ENCODE results near the gene SRSF7.
A peak's percentile ranks its signal among the peaks of the same experiment; 100 is the strongest.

Gene SRSF7

DNA sequence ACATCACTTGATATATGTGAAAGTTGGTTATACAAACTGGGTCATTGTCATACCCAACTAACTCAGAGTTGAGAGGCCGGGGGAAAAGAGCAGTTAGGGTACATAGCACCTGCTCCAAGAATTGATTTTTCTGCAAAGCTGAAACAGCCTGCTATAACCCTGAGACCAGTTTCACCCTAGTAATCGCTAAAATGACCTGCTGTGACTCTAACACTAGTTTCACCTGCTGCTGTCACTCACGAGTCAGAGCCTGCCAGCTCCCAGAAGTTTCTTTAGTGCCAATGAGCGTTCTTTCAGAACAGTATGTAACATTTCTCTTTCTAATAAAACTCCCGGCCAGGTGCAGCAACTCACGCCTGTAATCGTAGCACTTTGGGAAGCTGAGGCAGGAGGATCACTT lies 28.0 kb downstream of the SRSF7 start:
- no peak for ATAC-seq
- TF ChIP-seq ZC3H10 (CRISPR knock-in tag; IDR thresholded peaks at IDR 0.05) (no peak), PPARA (CRISPR knock-in tag; IDR thresholded peaks at IDR 0.05; ENCODE audit: borderline replicate concordance) (no peak), ZNF70 (CRISPR knock-in tag; IDR thresholded peaks at IDR 0.05) (no peak), RARB (CRISPR knock-in tag; IDR thresholded peaks at IDR 0.05) (no peak), ZFP30 (CRISPR knock-in tag; IDR thresholded peaks at IDR 0.05) (no peak), CSDC2 (CRISPR knock-in tag; IDR thresholded peaks at IDR 0.05) (no peak), TOX (CRISPR knock-in tag; IDR thresholded peaks at IDR 0.05; ENCODE audit: borderline replicate concordance) (no peak), ZFP3 (CRISPR knock-in tag; IDR thresholded peaks at IDR 0.05) (no peak)
- TF ChIP-seq, protein P1, sequence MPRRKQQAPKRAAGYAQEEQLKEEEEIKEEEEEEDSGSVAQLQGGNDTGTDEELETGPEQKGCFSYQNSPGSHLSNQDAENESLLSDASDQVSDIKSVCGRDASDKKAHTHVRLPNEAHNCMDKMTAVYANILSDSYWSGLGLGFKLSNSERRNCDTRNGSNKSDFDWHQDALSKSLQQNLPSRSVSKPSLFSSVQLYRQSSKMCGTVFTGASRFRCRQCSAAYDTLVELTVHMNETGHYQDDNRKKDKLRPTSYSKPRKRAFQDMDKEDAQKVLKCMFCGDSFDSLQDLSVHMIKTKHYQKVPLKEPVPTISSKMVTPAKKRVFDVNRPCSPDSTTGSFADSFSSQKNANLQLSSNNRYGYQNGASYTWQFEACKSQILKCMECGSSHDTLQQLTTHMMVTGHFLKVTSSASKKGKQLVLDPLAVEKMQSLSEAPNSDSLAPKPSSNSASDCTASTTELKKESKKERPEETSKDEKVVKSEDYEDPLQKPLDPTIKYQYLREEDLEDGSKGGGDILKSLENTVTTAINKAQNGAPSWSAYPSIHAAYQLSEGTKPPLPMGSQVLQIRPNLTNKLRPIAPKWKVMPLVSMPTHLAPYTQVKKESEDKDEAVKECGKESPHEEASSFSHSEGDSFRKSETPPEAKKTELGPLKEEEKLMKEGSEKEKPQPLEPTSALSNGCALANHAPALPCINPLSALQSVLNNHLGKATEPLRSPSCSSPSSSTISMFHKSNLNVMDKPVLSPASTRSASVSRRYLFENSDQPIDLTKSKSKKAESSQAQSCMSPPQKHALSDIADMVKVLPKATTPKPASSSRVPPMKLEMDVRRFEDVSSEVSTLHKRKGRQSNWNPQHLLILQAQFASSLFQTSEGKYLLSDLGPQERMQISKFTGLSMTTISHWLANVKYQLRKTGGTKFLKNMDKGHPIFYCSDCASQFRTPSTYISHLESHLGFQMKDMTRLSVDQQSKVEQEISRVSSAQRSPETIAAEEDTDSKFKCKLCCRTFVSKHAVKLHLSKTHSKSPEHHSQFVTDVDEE (CRISPR knock-in tag; IDR thresholded peaks at IDR 0.05): no peak

DNA sequence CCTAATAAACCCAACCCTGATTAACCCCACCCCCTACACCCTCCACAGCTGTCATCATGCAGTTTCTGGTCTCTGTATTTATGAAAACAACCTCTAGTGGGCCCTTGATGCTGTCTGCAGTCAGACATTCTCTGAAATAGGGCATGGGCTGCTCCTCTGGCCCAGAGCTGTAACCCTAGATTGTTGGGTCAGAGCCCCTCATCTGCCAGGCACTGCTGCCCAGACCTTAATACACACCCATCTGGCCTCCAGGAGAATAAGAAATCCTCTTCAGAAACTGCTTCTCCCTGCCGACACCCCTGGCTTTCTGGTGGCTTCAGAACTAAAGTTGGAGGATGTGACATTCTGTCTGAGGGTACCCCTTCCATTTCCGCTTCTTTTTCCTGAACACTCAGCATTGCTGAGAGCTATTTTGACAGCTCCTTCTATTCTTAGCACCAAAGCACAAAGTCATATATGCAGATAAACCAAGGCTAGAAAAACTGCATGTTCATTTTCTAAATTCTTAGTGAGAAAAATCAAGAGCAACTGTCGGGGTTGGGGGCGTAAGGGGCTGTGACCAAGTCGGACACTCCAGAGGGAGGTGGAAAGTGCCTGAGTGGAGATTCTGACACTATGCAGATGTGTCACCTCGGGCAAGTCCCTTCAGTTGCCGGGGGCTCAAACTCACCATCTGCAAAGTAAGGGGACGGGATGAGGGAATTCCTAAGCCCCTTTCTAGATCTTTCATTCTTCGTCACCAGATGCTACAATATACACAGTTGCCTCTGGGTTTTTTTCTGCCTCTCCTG lies 28.7 kb downstream of the SRSF7 start:
- TF ChIP-seq ZFP30 (CRISPR knock-in tag; IDR thresholded peaks at IDR 0.05) (no peak), TCF4 (CRISPR knock-in tag; IDR thresholded peaks at IDR 0.05; ENCODE audit: borderline replicate concordance) (no peak), RARB (CRISPR knock-in tag; IDR thresholded peaks at IDR 0.05) (no peak), TOX (CRISPR knock-in tag; IDR thresholded peaks at IDR 0.05; ENCODE audit: borderline replicate concordance) (no peak), ZNF565 (CRISPR knock-in tag; conservative IDR thresholded peaks at IDR 0.05; ENCODE audit: low read depth) (no peak), ZFP3 (CRISPR knock-in tag; IDR thresholded peaks at IDR 0.05) (no peak), BACH2 (CRISPR knock-in tag; IDR thresholded peaks at IDR 0.05; ENCODE audit: borderline replicate concordance) (no peak), GLIS3 (CRISPR knock-in tag; IDR thresholded peaks at IDR 0.05) (no peak)
- TF ChIP-seq, protein P2, sequence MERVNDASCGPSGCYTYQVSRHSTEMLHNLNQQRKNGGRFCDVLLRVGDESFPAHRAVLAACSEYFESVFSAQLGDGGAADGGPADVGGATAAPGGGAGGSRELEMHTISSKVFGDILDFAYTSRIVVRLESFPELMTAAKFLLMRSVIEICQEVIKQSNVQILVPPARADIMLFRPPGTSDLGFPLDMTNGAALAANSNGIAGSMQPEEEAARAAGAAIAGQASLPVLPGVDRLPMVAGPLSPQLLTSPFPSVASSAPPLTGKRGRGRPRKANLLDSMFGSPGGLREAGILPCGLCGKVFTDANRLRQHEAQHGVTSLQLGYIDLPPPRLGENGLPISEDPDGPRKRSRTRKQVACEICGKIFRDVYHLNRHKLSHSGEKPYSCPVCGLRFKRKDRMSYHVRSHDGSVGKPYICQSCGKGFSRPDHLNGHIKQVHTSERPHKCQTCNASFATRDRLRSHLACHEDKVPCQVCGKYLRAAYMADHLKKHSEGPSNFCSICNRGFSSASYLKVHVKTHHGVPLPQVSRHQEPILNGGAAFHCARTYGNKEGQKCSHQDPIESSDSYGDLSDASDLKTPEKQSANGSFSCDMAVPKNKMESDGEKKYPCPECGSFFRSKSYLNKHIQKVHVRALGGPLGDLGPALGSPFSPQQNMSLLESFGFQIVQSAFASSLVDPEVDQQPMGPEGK (CRISPR knock-in tag; IDR thresholded peaks at IDR 0.05; ENCODE audit: borderline replicate concordance): no peak
- TF ChIP-seq, protein P3, sequence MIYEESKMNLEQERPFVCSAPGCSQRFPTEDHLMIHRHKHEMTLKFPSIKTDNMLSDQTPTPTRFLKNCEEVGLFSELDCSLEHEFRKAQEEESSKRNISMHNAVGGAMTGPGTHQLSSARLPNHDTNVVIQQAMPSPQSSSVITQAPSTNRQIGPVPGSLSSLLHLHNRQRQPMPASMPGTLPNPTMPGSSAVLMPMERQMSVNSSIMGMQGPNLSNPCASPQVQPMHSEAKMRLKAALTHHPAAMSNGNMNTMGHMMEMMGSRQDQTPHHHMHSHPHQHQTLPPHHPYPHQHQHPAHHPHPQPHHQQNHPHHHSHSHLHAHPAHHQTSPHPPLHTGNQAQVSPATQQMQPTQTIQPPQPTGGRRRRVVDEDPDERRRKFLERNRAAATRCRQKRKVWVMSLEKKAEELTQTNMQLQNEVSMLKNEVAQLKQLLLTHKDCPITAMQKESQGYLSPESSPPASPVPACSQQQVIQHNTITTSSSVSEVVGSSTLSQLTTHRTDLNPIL (CRISPR knock-in tag; IDR thresholded peaks at IDR 0.05; ENCODE audit: low read depth): no peak
- no peak for ATAC-seq

DNA sequence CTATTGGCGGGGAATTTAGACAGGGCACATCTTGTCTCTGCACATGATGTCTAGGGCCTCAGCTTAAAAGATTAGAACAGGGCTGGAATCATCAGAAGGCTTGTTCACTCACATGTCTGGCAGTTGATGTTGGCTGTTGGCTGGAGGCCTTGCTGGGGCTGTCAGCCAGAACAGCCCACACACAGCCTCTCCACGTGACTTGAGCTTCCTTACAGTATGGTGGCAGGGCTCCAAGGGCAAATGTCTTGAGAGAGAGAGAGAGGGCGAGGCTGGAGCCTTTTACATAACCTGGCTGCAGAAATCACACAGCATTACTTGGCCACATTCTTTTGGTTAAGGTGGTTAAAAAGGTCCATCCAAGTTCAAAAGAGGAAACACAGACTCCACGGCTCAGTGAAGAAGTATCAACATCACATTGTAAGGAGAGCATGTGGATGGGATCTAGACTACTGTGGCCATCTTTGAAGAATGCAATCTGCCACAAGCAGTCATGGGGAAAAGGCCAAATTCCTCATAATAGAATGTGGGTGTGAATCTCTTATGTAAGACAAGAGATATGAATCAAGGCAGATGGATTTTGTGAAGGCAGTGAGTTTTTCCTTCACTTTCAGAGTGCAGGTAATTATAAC lies 30.4 kb downstream of the SRSF7 start:
- ATAC-seq: peak; percentile 84
- TF ChIP-seq ZNF565 (CRISPR knock-in tag; conservative IDR thresholded peaks at IDR 0.05; ENCODE audit: low read depth) (peak; percentile 97), ARNTL (CRISPR knock-in tag; IDR thresholded peaks at IDR 0.05; ENCODE audit: borderline replicate concordance, low read depth) (peak; percentile 85), ZFP30 (CRISPR knock-in tag; IDR thresholded peaks at IDR 0.05) (no peak), BACH2 (CRISPR knock-in tag; IDR thresholded peaks at IDR 0.05; ENCODE audit: borderline replicate concordance) (no peak), ISL1 (CRISPR knock-in tag; IDR thresholded peaks at IDR 0.05) (peak; percentile 67), ZFP3 (CRISPR knock-in tag; IDR thresholded peaks at IDR 0.05) (peak; percentile 52; the same call in 1 of the 2 replicates)
- TF ChIP-seq, protein P2 (CRISPR knock-in tag; IDR thresholded peaks at IDR 0.05; ENCODE audit: borderline replicate concordance): no peak

DNA sequence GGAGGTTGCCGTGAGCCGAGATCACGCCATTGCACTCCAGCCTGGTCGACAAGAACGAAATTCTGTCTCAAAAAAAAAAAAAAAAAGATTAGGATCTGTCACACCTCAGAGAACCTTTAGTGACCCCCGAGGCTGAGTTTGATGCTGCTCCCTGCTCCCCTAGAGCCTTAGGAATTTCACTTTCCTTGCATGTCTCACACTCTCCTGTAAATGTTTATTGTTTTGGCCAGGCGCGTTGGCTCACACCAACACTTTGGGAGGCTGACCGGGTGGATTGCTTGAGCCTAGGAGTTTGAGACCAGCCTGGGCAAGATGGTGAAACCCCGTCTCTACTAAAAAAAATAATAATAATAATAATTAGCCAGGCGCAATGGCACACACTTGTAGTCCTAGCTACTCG lies 31.5 kb downstream of the SRSF7 start:
- no peak for ATAC-seq
- TF ChIP-seq, protein P3 (CRISPR knock-in tag; IDR thresholded peaks at IDR 0.05; ENCODE audit: low read depth): no peak
- no peak for TF ChIP-seq ARNTL (CRISPR knock-in tag; IDR thresholded peaks at IDR 0.05; ENCODE audit: borderline replicate concordance, low read depth)
- TF ChIP-seq ZNF8 (CRISPR knock-in tag; IDR thresholded peaks at IDR 0.05): no peak
- no peak for TF ChIP-seq ZC3H10 (CRISPR knock-in tag; IDR thresholded peaks at IDR 0.05)
- no peak for TF ChIP-seq TOX (CRISPR knock-in tag; IDR thresholded peaks at IDR 0.05; ENCODE audit: borderline replicate concordance)
- TF ChIP-seq ISL1 (CRISPR knock-in tag; IDR thresholded peaks at IDR 0.05): no peak
- TF ChIP-seq SNAI2 (CRISPR knock-in tag; IDR thresholded peaks at IDR 0.05): no peak
- TF ChIP-seq RARB (CRISPR knock-in tag; IDR thresholded peaks at IDR 0.05): no peak
- no peak for TF ChIP-seq TCF4 (CRISPR knock-in tag; IDR thresholded peaks at IDR 0.05; ENCODE audit: borderline replicate concordance)
- no peak for TF ChIP-seq ESRRG (CRISPR knock-in tag; IDR thresholded peaks at IDR 0.05)
- TF ChIP-seq GLIS3 (CRISPR knock-in tag; IDR thresholded peaks at IDR 0.05): no peak
- TF ChIP-seq PPARA (CRISPR knock-in tag; IDR thresholded peaks at IDR 0.05; ENCODE audit: borderline replicate concordance): no peak
- TF ChIP-seq ZFP30 (CRISPR knock-in tag; IDR thresholded peaks at IDR 0.05): no peak
- TF ChIP-seq, protein P1 (CRISPR knock-in tag; IDR thresholded peaks at IDR 0.05): no peak
- no peak for TF ChIP-seq ZNF565 (CRISPR knock-in tag; conservative IDR thresholded peaks at IDR 0.05; ENCODE audit: low read depth)

All from SK-N-SH treated with all-trans-retinoic acid at 6 μM for 48 hours (cell line).